Liver (tissue), 3 donors: ENCODE data around the gene TMEM151B.
"Not testable (repeated sequence)": the region's sequence is repeated elsewhere in the genome, so short reads cannot be mapped to it uniquely, and the experiment has no call there.

Experiments used
- CTCF ChIP-seq: fragments of 150-350 bp; IDR thresholded peaks from 2 replicates; pipeline ENCODE4 v1.5.1; 2017; ENCODE audit warnings: improper control_type of control experiment, low read depth, low read length; ENCODE audit not compliant: missing input control
- FOXA1 ChIP-seq: IDR thresholded peaks from 2 replicates; pipeline ENCODE4 v1.6.1; 2016; ENCODE audit warnings: antibody characterized with exemption
- HNF4G ChIP-seq: IDR thresholded peaks from 2 replicates; pipeline ENCODE4 v1.6.1; 2016; ENCODE audit warnings: antibody characterized with exemption
- JUND ChIP-seq, 2 donors: IDR thresholded peaks; 2 replicates each; pipeline ENCODE4 v1.6.1; 2016; ENCODE audit warnings: antibody characterized with exemption in 2 of 2
- MAX ChIP-seq: IDR thresholded peaks from 2 replicates; pipeline ENCODE4 v1.6.1; 2016; ENCODE audit warnings: antibody characterized with exemption
- NR2F2 ChIP-seq: IDR thresholded peaks from 2 replicates; pipeline ENCODE4 v1.6.1; 2016; ENCODE audit warnings: antibody characterized with exemption
- RXRA ChIP-seq, 2 donors: IDR thresholded peaks; 2 replicates each; pipeline ENCODE4 v1.6.1; 2017 to 2018; ENCODE audit warnings: antibody characterized with exemption in 2 of 2, mild to moderate bottlenecking in 1 of 2
- TAF1 ChIP-seq: conservative IDR thresholded peaks from 2 replicates; pipeline ENCODE4 v1.6.1; 2016; ENCODE audit warnings: antibody characterized with exemption, mild to moderate bottlenecking
- YY1 ChIP-seq: IDR thresholded peaks from 2 replicates; pipeline ENCODE4 v1.6.1; 2016; ENCODE audit warnings: antibody characterized with exemption, mild to moderate bottlenecking
- TF ChIP-seq, protein P1 (sequence below): IDR thresholded peaks from 2 replicates; pipeline ENCODE4 v1.6.1; 2016; ENCODE audit warnings: antibody characterized with exemption
- donor health status: healthy.
- donor health status: healthy.

DNA sequence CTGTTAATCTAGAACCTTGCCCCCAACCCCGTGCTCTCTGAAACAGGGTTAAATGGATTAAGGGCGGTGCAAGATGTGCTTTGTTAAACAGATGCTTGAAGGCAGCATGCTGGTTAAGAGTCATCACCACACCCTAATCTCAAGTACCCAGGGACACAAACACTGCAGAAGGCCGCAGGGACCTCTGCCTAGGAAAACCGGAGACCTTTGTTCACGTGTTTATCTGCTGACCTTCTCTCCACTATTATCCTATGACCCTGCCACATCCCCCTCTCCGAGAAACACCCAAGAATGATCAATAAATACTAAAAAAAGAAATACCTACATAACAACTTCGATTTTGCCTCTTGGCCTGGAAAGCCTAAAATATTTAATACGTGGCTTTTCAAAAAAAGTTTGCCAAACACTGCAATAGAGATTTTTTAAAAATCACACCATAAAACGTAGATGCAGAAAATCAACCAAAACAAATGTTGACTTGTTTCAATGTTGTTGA, 46.9 kb downstream of the TMEM151B start:
- TF ChIP-seq CTCF; RXRA (IDR thresholded peaks at IDR 0.05); JUND (IDR thresholded peaks at IDR 0.05); NR2F2; TAF1; MAX; YY1; HNF4G; FOXA1: not testable (repeated sequence)
- TF ChIP-seq, protein P1, sequence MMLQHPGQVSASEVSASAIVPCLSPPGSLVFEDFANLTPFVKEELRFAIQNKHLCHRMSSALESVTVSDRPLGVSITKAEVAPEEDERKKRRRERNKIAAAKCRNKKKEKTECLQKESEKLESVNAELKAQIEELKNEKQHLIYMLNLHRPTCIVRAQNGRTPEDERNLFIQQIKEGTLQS: not testable (repeated sequence)
